Endothelial cell of umbilical vein (primary cell): ENCODE data around the gene SEC61A1. TPM values are rescaled to one million over a fixed set of nuclear protein-coding genes. Genes with fewer than 3 reads are reported as not detected.

Experiments used
- BruUV-seq: library from RNA; stranded (reverse); fragments of 400-500 nt; replicated peaks from 2 replicates; lab custom pipeline; 2021; lab: Mats Ljungman, UMichigan
- CTCF ChIA-PET: fragments of 300-600, 350-600 bp; sonication (Branson Sonifier 250); formaldehyde crosslinking; loops from one replicate; lab custom pipeline; 2021; ENCODE audit warnings: antibody characterized with exemption, inconsistent platforms; lab: Charles Lee
- POLR2A ChIA-PET: fragments of 300-600, 350-600 bp; sonication (Branson Sonifier 250); formaldehyde crosslinking; loops from one replicate; lab custom pipeline; 2021; ENCODE audit warnings: antibody characterized with exemption, inconsistent platforms; lab: Charles Lee
- DNase-seq: peaks from one replicate; pipeline ENCODE4 v3.0.0-alpha.2; 2011; ENCODE audit warnings: low read depth, low spot score
- FAIRE-seq: peaks from 2 replicates; lab custom pipeline; 2011; peaks lifted over from hg19 to GRCh38; lab: Jason Lieb, UNC
- H2AFZ ChIP-seq: 2 replicates; pipeline ENCODE4 v1.6.0; 2012; ENCODE audit warnings: low read depth, low read length, control low read depth, inconsistent platforms
- H3K27ac ChIP-seq: 2 replicates; pipeline ENCODE4 v1.5.1; 2011; ENCODE audit warnings: low read depth, mild to moderate bottlenecking, control low read depth, low read length, moderate library complexity; ENCODE audit not compliant: insufficient read depth
- H3K27me3 ChIP-seq, 2 experiments: 2 replicates each; pipeline versions ENCODE4 v1.6.0 to v1.6.1; 2011; ENCODE audit warnings: low read length in 2 of 2, mixed read lengths in 1 of 2; ENCODE audit not compliant: control insufficient read depth in 2 of 2, insufficient read depth in 2 of 2
- H3K36me3 ChIP-seq, 2 experiments: 2 replicates in 1 of 2; 3 replicates in 1 of 2; pipeline ENCODE4 v1.5.1; 2011; ENCODE audit warnings: low read length in 2 of 2, mild to moderate bottlenecking in 1 of 2, moderate library complexity in 1 of 2; ENCODE audit not compliant: control insufficient read depth in 2 of 2, insufficient read depth in 2 of 2; ENCODE audit errors: extremely low read depth in 1 of 2
- H3K4me1 ChIP-seq: 3 replicates; pipeline ENCODE4 v1.5.1; 2011; ENCODE audit warnings: mild to moderate bottlenecking, low read length; ENCODE audit not compliant: control insufficient read depth, insufficient read depth; ENCODE audit errors: extremely low read depth
- H3K4me2 ChIP-seq: 2 replicates; pipeline ENCODE4 v1.6.1; 2011; ENCODE audit warnings: low read length, control low read depth, mixed read lengths; ENCODE audit not compliant: insufficient read depth
- H3K4me3 ChIP-seq, 3 experiments: fragments of 200-600 bp in 1 of 3; sonication (generic), shearing (Covaris generic) in 1 of 3; replicated peaks in 1 of 3; 2 replicates each; pipeline ENCODE4 v1.5.1; 2011 to 2016; ENCODE audit warnings: control low read depth in 3 of 3, low read length in 3 of 3, mild to moderate bottlenecking in 2 of 3, inconsistent platforms in 1 of 3, low read depth in 1 of 3, moderate library complexity in 1 of 3; ENCODE audit not compliant: insufficient read depth in 1 of 3
- H3K79me2 ChIP-seq: 2 replicates; pipeline ENCODE4 v1.6.0; 2012; ENCODE audit warnings: low read length, inconsistent platforms; ENCODE audit not compliant: control insufficient read depth, insufficient read depth
- H3K9ac ChIP-seq: replicated peaks from 2 replicates; pipeline ENCODE3; 2011; ENCODE audit warnings: low read length, control low read depth; ENCODE audit not compliant: insufficient read depth; ENCODE audit errors: extremely low read depth
- H3K9me1 ChIP-seq: replicated peaks from 3 replicates; pipeline ENCODE4 v1.6.0; 2011; ENCODE audit warnings: mild to moderate bottlenecking, low read length; ENCODE audit not compliant: control insufficient read depth, insufficient read depth; ENCODE audit errors: extremely low read depth
- H3K9me3 ChIP-seq: replicated peaks from 2 replicates; pipeline ENCODE4 v1.5.1; 2012; ENCODE audit warnings: low read length, inconsistent platforms; ENCODE audit not compliant: control insufficient read depth, insufficient read depth
- H4K20me1 ChIP-seq: replicated peaks from 2 replicates; pipeline ENCODE3; 2011; ENCODE audit warnings: mild to moderate bottlenecking, low read length; ENCODE audit not compliant: control insufficient read depth, insufficient read depth; ENCODE audit errors: extremely low read depth
- CTCF ChIP-seq, 2 donors: IDR thresholded peaks; 1 replicate in 1 of 2; 2 replicates in 1 of 2; pipeline ENCODE4 v1.5.1; 2011; ENCODE audit warnings: low read length in 2 of 2, mild to moderate bottlenecking in 2 of 2, moderate library complexity in 2 of 2, control low read depth in 1 of 2, inconsistent platforms in 1 of 2, low read depth in 1 of 2; ENCODE audit not compliant: insufficient read depth in 1 of 2; ENCODE audit errors: extremely low read depth in 1 of 2
- EZH2 ChIP-seq: IDR thresholded peaks from 2 replicates; pipeline ENCODE4 v1.6.1; 2012; ENCODE audit warnings: borderline replicate concordance, low read depth, mild to moderate bottlenecking, moderate library complexity, low read length, inconsistent platforms; ENCODE audit not compliant: severe bottlenecking
- FOS ChIP-seq: IDR thresholded peaks from 2 replicates; pipeline ENCODE4 v1.6.1; 2011; ENCODE audit warnings: mild to moderate bottlenecking, low read length, moderate library complexity, borderline replicate concordance; ENCODE audit not compliant: insufficient read depth
- GATA2 ChIP-seq: IDR thresholded peaks from 2 replicates; pipeline ENCODE4 v1.7.0; 2011; ENCODE audit warnings: low read depth, mild to moderate bottlenecking, moderate library complexity, mixed read lengths, low read length; ENCODE audit not compliant: insufficient read length, insufficient read depth
- POLR2AphosphoS5 ChIP-seq: IDR thresholded peaks from 2 replicates; pipeline ENCODE4 v1.6.1; 2012; ENCODE audit warnings: low read depth, mild to moderate bottlenecking, control low read depth, low read length, moderate library complexity; ENCODE audit not compliant: insufficient read depth
- dilution Hi-C: fragments of 300-500 bp; cut with MboI; formaldehyde crosslinking; loops from one replicate; pipeline ENCODE4 v1.15.0; 2019; ENCODE audit warnings: low sequenced_read_pairs; ENCODE audit not compliant: extremely low pct_ligation_motif_present
- intact Hi-C: fragments of 100-400 bp; cut with micrococcal nuclease; formaldehyde crosslinking; loops from one replicate; pipeline ENCODE4 v1.10.0; 2022
- polyA plus RNA-seq, 4 experiments: library from polyadenylated mRNA; depleted of rRNA in 3 of 4; stranded (reverse) in 3 of 4; unstranded in 1 of 4; fragments of >200 nt; gene quantifications; 2 replicates each; pipeline versions ENCODE4 v1.2.1 to v1.2.3, GENCODE V29; 2011 to 2012; ENCODE audit warnings: missing spikeins in 1 of 4
- total RNA-seq: library from RNA; stranded (reverse); gene quantifications from 2 replicates; pipeline ENCODE4 v1.2.3, GENCODE V29; 2021

Gene SEC61A1
- total and polyA plus RNA-seq, 2 donors (not counting 3 experiments of a cell fraction or from before 2014, with no cell fraction given) = 307 to 312 TPM

DNA sequence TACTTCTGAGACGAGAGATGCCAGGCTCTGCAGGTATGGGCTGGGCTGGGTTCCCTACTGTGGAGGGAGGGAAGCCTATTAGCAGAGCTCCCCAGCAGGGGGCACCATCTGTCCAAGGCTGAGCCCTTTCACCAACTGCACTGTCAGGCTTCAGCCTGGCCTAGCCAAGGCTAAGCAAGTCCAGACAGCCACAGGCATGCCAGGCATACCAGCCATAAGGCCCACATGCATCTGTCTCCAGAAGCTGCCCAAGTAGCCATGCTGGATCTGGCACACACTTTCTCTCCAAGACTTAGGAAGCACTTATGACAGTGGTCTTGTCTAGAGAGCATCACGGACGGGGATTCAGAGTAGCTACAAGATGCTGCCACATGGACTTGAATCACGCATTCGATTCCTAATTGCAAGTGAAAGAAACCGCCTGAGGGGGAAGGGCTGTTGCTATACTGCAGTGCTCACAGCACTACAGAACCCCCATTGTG lies 43.0 kb downstream of the SEC61A1 start:
- POLR2A ChIA-PET = interaction anchor here (1.0 kb wide), 1 partner anchor 38 kb away, joined by 4 read pairs; no protein-coding TSS in a partner anchor
- H3K27ac ChIP-seq = peak overlapping the region; percentile 30
- BruUV-seq = no TSS peak
- no peaks in the 10 kb centered on the region for H3K9me1 ChIP-seq
- H3K4me1 ChIP-seq = peaks cover 15% of the 10 kb centered on the region
- H3K9me3 ChIP-seq = no peaks in the 10 kb centered on the region
- H3K79me2 ChIP-seq = peaks cover 10% of the 10 kb centered on the region
- H4K20me1 ChIP-seq = no peaks in the 10 kb centered on the region
- peak; percentile 89 to 92 for TF ChIP-seq CTCF (IDR thresholded peaks at IDR 0.05; ENCODE audit: extremely low read depth in 1 of 2, insufficient read depth in 1 of 2, low read depth in 1 of 2, low read length in 2 of 2)
- TF ChIP-seq FOS = no peak
- no peak for TF ChIP-seq GATA2
- no peak for TF ChIP-seq EZH2
- no peak for TF ChIP-seq POLR2AphosphoS5
- H2AFZ ChIP-seq = no peak overlapping the region
- no peak overlapping the region for H3K9ac ChIP-seq
- H3K4me3 ChIP-seq = no peak overlapping the region
- CTCF ChIA-PET = interaction anchor here (0.8 to 8.6 kb wide), 26 partner anchors 8 to 512 kb away, joined by 3 to 273 read pairs (median 9); partner anchors contain the start of gene RUVBL1
- H3K4me2 ChIP-seq = no peak overlapping the region
- peaks cover 2 to 19% of the 10 kb centered on the region in 2 experiments for H3K36me3 ChIP-seq
- dilution Hi-C loops = no loop called here
- intact Hi-C loops = loop anchor here (1.0 to 10.0 kb wide), 5 partner anchors 20 to 513 kb away; partner anchors contain the start of gene GATA2
- DNase-seq (peak; percentile 83), FAIRE-seq (peak; percentile 94)
- no peaks in the 10 kb centered on the region for H3K27me3 ChIP-seq
